ENCODE measurements around the gene STAT5B. TPM values are rescaled to one million over a fixed set of nuclear protein-coding genes. Genes with fewer than 3 reads are reported as not detected.

STAT5B gene
- total RNA-seq, 4 donors from 2014 or later = 57.6 to 72.6 (median 63.3) TPM

DNA sequence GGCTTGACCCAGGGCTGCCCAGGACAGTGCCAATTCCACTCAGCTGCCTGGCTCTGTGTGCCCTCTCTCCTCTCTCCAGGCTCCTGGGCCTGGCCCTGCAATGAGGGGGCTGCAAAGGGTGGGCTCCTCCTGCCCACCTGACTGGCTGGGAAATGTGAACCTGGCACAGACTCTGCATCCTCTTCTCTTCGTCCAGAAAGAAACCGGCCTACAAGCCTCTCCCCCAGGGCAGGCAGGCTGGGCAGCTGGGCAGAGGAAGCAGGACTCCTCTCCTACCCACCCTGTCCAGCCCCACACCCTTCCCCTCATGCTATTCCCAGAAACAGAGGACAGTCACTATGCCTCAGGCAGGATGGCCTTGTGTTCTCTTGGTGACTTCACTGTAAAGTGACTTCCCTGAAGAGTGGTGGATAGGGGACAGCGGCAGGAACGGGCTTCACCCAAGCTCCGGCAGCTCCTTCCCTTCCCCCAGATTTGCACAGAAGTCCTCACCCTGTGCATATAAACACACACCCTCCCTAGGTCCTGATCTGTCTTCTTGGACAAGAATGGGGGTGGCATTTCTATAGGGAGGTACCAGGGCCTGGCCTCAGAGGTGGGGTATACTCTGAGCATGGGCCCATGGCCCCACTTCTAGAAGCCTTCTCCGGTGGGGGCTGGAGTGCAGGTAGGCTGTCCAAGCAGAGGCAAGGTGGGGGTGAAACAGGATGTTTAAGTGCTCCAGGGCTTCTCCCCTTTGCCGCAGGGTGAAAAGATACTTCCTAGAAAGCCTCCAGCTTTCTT is 7.2 kb upstream of the STAT5B start:
- WGBS, 2 donors = 60 to 85% methylated on average over 3 to 7 of the region's 7 CpGs
- peaks cover 15 to 18% of the 10 kb centered on the region in 2 donors for H3K4me1 ChIP-seq
- no peak overlapping the region for H3K27ac ChIP-seq
- H3K4me3 ChIP-seq (replicated peaks in 1 of 3) = no peak overlapping the region
- no peaks in the 10 kb centered on the region for H3K9me3 ChIP-seq
- H3K27me3 ChIP-seq = no peaks in the 10 kb centered on the region
- no peaks in the 10 kb centered on the region for H3K36me3 ChIP-seq
- intact Hi-C loops (cut with DNase I) = no loop called here
- TF ChIP-seq, protein P1, sequence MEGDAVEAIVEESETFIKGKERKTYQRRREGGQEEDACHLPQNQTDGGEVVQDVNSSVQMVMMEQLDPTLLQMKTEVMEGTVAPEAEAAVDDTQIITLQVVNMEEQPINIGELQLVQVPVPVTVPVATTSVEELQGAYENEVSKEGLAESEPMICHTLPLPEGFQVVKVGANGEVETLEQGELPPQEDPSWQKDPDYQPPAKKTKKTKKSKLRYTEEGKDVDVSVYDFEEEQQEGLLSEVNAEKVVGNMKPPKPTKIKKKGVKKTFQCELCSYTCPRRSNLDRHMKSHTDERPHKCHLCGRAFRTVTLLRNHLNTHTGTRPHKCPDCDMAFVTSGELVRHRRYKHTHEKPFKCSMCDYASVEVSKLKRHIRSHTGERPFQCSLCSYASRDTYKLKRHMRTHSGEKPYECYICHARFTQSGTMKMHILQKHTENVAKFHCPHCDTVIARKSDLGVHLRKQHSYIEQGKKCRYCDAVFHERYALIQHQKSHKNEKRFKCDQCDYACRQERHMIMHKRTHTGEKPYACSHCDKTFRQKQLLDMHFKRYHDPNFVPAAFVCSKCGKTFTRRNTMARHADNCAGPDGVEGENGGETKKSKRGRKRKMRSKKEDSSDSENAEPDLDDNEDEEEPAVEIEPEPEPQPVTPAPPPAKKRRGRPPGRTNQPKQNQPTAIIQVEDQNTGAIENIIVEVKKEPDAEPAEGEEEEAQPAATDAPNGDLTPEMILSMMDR (IDR thresholded peaks at IDR 0.05) = no peak
- no peak for TF ChIP-seq POLR2A (IDR thresholded peaks at IDR 0.05)
- no peak for DNase-seq

DNA sequence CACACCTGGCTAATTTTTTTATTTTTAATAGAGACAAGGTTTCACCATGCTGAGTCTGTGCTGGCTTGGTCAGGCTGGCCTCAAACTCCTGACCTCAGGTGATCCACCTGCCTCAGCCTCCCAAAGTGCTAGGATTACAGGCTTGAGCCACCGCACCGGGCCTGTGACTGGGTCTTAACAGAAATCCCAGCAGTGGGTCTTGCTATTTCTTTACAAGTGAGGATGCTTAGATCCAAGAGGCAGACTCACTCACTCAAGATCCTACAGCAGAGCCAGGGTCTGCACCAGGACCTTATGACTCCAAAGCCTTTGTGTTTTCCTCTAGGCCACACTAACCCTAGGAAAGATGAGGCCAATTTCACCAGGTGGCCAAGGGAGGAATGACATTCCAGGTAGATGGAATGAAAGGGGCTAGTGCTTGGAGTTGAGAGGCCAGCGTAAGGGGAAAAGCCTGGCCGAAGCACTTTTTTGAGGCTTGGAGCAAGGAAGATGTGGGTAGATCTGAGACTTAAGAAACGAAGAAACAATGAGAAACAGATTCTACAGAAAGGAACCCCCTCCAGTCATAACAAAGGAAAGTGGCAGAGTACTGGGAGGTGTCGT is 6.4 kb upstream of the STAT5B start:
- Histone ChIP-seq H3K36me3 (no peaks in the 10 kb centered on the region), H3K27me3 (no peaks in the 10 kb centered on the region), H3K9me3 (no peaks in the 10 kb centered on the region), H3K27ac (no peak overlapping the region), H3K4me3 (replicated peaks in 1 of 3) (no peak overlapping the region), H3K4me1 (peaks cover 11 to 13% of the 10 kb centered on the region in 2 donors)
- intact Hi-C loops (cut with DNase I) = no loop called here
- no peak for DNase-seq
- 88 to 92% methylated on average over 6 of the region's 6 CpGs for WGBS, 2 donors
- no peak for TF ChIP-seq POLR2A (IDR thresholded peaks at IDR 0.05)
- TF ChIP-seq, protein P1 (IDR thresholded peaks at IDR 0.05) = no peak

DNA sequence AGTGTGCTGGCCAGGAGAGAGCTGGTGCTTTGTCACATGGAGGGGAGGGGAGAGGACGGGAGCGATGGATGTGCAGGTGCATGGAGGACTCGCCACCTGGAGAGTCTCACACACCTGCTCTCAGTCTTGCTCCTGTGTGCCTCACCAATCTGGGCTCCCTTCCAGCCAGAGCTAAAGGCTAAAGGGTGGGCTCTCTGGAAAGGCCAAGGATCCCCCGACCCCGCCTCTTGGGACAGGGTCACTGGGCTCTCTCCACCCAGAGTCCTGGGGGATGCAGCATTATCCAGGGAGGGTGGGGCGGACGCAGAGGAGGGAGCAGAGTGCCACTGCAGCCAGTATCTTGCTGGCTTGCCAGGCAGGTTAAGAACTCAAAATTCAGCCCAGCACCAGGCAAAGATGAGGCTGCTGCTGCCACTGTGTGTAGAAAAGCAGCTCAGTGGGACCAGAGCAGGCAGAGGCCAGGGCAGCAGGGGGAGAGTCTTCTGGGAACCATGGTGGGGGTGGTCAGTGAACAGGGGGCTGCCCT is 5.4 kb upstream of the STAT5B start:
- peak; percentile 5 to 10 for DNase-seq
- WGBS, 2 donors = 62 to 78% methylated on average over 5 to 7 of the region's 7 CpGs
- no peak overlapping the region for H3K27ac ChIP-seq
- H3K36me3 ChIP-seq = no peaks in the 10 kb centered on the region
- intact Hi-C loops (cut with DNase I) = no loop called here
- H3K4me1 ChIP-seq = peaks cover 2 to 9% of the 10 kb centered on the region in 2 donors
- no peaks in the 10 kb centered on the region for H3K9me3 ChIP-seq
- no peaks in the 10 kb centered on the region for H3K27me3 ChIP-seq
- no peak overlapping the region for H3K4me3 ChIP-seq (replicated peaks in 1 of 3)
- TF ChIP-seq POLR2A (IDR thresholded peaks at IDR 0.05) = no peak
- TF ChIP-seq, protein P1 (IDR thresholded peaks at IDR 0.05) = no peak

DNA sequence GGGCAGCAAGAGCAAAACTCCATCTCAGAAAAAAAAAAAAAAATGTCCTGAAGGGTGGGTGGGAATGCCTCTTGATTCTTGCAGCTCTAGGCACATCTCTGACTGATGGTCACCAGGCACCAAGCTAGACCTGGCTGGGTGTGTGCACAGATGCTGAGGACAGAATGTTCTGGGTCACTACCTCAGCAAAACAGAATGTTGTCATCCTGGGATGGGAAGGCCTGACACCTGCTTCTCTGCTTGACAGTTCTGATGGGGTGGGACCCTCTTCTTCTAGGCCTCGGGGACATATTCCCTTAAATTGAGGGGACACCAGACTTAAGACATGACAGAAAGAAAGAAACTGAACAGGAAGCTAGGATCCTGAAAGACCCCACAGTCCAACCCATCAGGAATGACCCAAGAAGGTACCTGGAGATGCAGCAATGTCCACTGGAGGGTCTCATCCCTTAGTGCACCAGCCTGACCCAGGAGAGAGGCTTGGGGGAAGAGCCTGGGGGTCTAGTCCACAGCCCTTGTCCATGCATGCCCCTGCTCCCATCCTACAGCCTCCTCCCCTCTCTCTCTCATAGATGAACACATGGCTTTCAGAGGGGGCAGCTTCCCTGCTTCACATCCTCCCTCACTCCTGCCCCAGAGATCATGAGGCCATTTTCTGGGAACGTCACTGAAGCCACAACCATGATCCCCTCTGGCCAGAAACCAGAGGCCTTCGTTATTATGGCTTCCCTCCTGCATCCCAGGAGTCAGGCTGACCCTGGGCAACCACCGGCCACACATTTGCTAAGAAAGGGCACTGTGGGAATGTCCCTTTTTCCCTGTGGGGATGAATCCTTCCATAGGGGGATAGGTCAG is 3.8 kb upstream of the STAT5B start:
- Histone ChIP-seq H3K27ac (no peak overlapping the region), H3K9me3 (no peaks in the 10 kb centered on the region), H3K27me3 (no peaks in the 10 kb centered on the region), H3K4me1 (peaks cover 3 to 7% of the 10 kb centered on the region in 2 donors), H3K36me3 (no peaks in the 10 kb centered on the region), H3K4me3 (replicated peaks in 1 of 3) (no peak overlapping the region)
- TF ChIP-seq POLR2A (IDR thresholded peaks at IDR 0.05) = no peak
- TF ChIP-seq, protein P1 (IDR thresholded peaks at IDR 0.05) = no peak
- intact Hi-C loops (cut with DNase I) = no loop called here
- DNase-seq = no peak
- WGBS, 2 donors = 95 to 96% methylated on average over 4 of the region's 4 CpGs

Data from thyroid gland (tissue), 4 donors.